B cell (primary cell): ENCODE data around the gene TXNRD1. TPM values are rescaled to one million over a fixed set of nuclear protein-coding genes. Genes with fewer than 3 reads are reported as not detected.

Experiments
- ATAC-seq: fragments of 200-7000 bp; cut with Tn5 transposase; one replicate; pipeline ENCODE4 v1.10.0; 2021; ENCODE audit warnings: low read depth, mild to moderate bottlenecking, moderate number of reproducible peaks, moderate library complexity
- CTCF ChIA-PET: fragments of 350-600 bp; sonication (Branson Sonifier 250); formaldehyde crosslinking; loops from one replicate; lab custom pipeline; 2021; ENCODE audit warnings: antibody characterized with exemption, inconsistent platforms; lab: Charles Lee
- POLR2A ChIA-PET: fragments of 350-600 bp; sonication (Branson Sonifier 250); formaldehyde crosslinking; loops from one replicate; lab custom pipeline; 2021; ENCODE audit warnings: antibody characterized with exemption; lab: Charles Lee
- DNase-seq: peaks from one replicate; pipeline ENCODE4 v3.0.0; 2013
- H2AFZ ChIP-seq: 2 replicates; pipeline ENCODE4 v1.6.1; 2012; ENCODE audit warnings: mild to moderate bottlenecking, low read depth, low read length; ENCODE audit not compliant: insufficient read depth, poor library complexity, severe bottlenecking
- H3K27ac ChIP-seq, 2 donors: 1 replicate in 1 of 2; 2 replicates in 1 of 2; pipeline ENCODE4 v1.5.1; 2012 to 2013; ENCODE audit warnings: low read length in 2 of 2, mild to moderate bottlenecking in 2 of 2, moderate library complexity in 1 of 2
- H3K27me3 ChIP-seq, 4 experiments: fragments of 200-600 bp in 1 of 4; sonication (generic) in 1 of 4; replicated peaks in 1 of 4; 1 replicate in 2 of 4; 2 replicates in 2 of 4; pipeline versions ENCODE4 v1.6.1 to v1.7.0; 2013 to 2016; ENCODE audit warnings: low read length in 3 of 4, mild to moderate bottlenecking in 2 of 4, mixed read lengths in 1 of 4, moderate library complexity in 1 of 4; ENCODE audit not compliant: insufficient read depth in 4 of 4, control insufficient read depth in 3 of 4; ENCODE audit errors: control extremely low read depth in 1 of 4
- H3K36me3 ChIP-seq, 2 experiments: replicated peaks in 1 of 2; 1 replicate in 1 of 2; 2 replicates in 1 of 2; pipeline versions ENCODE4 v1.6.1 to v1.7.1; 2013; ENCODE audit warnings: low read length in 1 of 2; ENCODE audit not compliant: insufficient read depth in 2 of 2, control insufficient read depth in 1 of 2; ENCODE audit errors: control extremely low read depth in 1 of 2, extremely low read depth in 1 of 2
- H3K4me1 ChIP-seq, 2 donors: fragments of 200-600 bp in 1 of 2; sonication (generic) in 1 of 2; 1 replicate in 1 of 2; 2 replicates in 1 of 2; pipeline versions ENCODE4 v1.5.1 to v1.6.1; 2013 to 2017; ENCODE audit warnings: low read length in 2 of 2; ENCODE audit not compliant: control insufficient read depth in 2 of 2, insufficient read depth in 2 of 2
- H3K4me2 ChIP-seq: replicated peaks from 2 replicates; pipeline ENCODE3; 2012; ENCODE audit warnings: mild to moderate bottlenecking, low read depth, low read length; ENCODE audit not compliant: poor library complexity, severe bottlenecking
- H3K4me3 ChIP-seq, 5 experiments: fragments of 200-600 bp in 1 of 5; sonication (generic) in 1 of 5; 1 replicate in 3 of 5; 2 replicates in 2 of 5; pipeline versions ENCODE4 v1.5.1 to v1.7.0; 2011 to 2016; ENCODE audit warnings: low read length in 4 of 5, mild to moderate bottlenecking in 4 of 5, low read depth in 2 of 5, control low read depth in 1 of 5, moderate library complexity in 1 of 5; ENCODE audit not compliant: insufficient read depth in 1 of 5; ENCODE audit errors: control extremely low read depth in 1 of 5, extremely low read depth in 1 of 5
- H3K79me2 ChIP-seq: fragments of 200-600 bp; sonication (generic); one replicate; pipeline ENCODE4 v1.6.0; 2016; ENCODE audit warnings: low read length; ENCODE audit not compliant: control insufficient read depth, insufficient read depth
- H3K9ac ChIP-seq: fragments of 200-600 bp; sonication (generic); 2 replicates; pipeline ENCODE4 v1.6.1; 2017; ENCODE audit warnings: mild to moderate bottlenecking, low read length, moderate library complexity
- H3K9me3 ChIP-seq, 3 donors: one replicate each; pipeline versions ENCODE4 v1.6.1 to v1.7.1; 2013; ENCODE audit warnings: low read length in 2 of 3; ENCODE audit not compliant: control insufficient read depth in 2 of 3, insufficient read depth in 1 of 3; ENCODE audit errors: control extremely low read depth in 1 of 3
- H4K20me1 ChIP-seq: 2 replicates; pipeline ENCODE4 v1.6.0; 2012; ENCODE audit warnings: mild to moderate bottlenecking, low read length; ENCODE audit not compliant: insufficient read depth, control insufficient read depth, poor library complexity, severe bottlenecking
- H3K27ac Mint-ChIP-seq: one replicate; pipeline ENCODE4 v1.8.0; 2021; ENCODE audit warnings: mixed read lengths
- H3K27me3 Mint-ChIP-seq: one replicate; pipeline ENCODE4 v1.8.0; 2021; ENCODE audit warnings: mixed read lengths
- H3K4me1 Mint-ChIP-seq: one replicate; pipeline ENCODE4 v1.8.0; 2021; ENCODE audit warnings: mixed read lengths
- H3K4me3 Mint-ChIP-seq: one replicate; pipeline ENCODE4 v1.8.0; 2021; ENCODE audit warnings: mixed read lengths
- H3K9me3 Mint-ChIP-seq: one replicate; pipeline ENCODE4 v1.8.0; 2022; ENCODE audit warnings: mixed read lengths; ENCODE audit not compliant: insufficient read depth
- CTCF ChIP-seq: fragments of 200-600 bp; IDR thresholded peaks from one replicate; pipeline ENCODE4 v1.8.0; 2022; ENCODE audit warnings: antibody characterized with exemption, mild to moderate bottlenecking
- EZH2 ChIP-seq: IDR thresholded peaks from 2 replicates; pipeline ENCODE4 v1.6.1; 2012; ENCODE audit warnings: borderline replicate concordance, low read depth, mild to moderate bottlenecking, moderate library complexity, low read length; ENCODE audit not compliant: insufficient read depth, poor library complexity, severe bottlenecking
- WGBS: methylation state at CpG from one replicate; pipeline ENCODE4 v1.1.5; 2013; ENCODE audit warnings: missing lambda C conversion rate; ENCODE audit not compliant: insufficient coverage; 5-methylcytosine and 5-hydroxymethylcytosine counted together
- intact Hi-C: fragments of 100-400 bp; cut with micrococcal nuclease; formaldehyde crosslinking; loops from one replicate; pipeline ENCODE4 v1.10.0; 2022
- polyA plus RNA-seq: library from polyadenylated mRNA; depleted of rRNA; stranded (reverse); fragments of >200 nt; gene quantifications from 2 replicates; pipeline ENCODE4 v1.2.3, GENCODE V29; 2012
- total RNA-seq, 2 donors: library from RNA; stranded (reverse); fragments of 120-200 nt in 1 of 2; gene quantifications; 1 replicate in 1 of 2; 2 replicates in 1 of 2; pipeline versions ENCODE4 v1.2.3 to v1.2.4, GENCODE V29; 2013 to 2022

The TXNRD1 gene
- total and polyA plus RNA-seq, 2 donors (not counting 1 experiment from before 2014, with no cell fraction given), result 10.1 to 44.6 TPM

- Histone ChIP-seq H3K9ac (no peak overlapping the region), H4K20me1 (peaks cover 17% of the 10 kb centered on the region), H2AFZ (no peak overlapping the region), H3K4me2 (no peak overlapping the region), H3K4me1 (no peaks in the 10 kb centered on the region), H3K27ac (no peak overlapping the region), H3K9me3 (no peaks in the 10 kb centered on the region), H3K79me2 (peaks cover 32% of the 10 kb centered on the region), H3K27me3 (no peaks in the 10 kb centered on the region), H3K4me3 (no peak overlapping the region), H3K36me3 (peaks cover 6 to 33% of the 10 kb centered on the region in 2 experiments)
- Mint-ChIP-seq H3K27me3 (no peaks in the 10 kb centered on the region), H3K4me1 (peaks cover 8% of the 10 kb centered on the region), H3K9me3 (no peaks in the 10 kb centered on the region), H3K27ac (no peak overlapping the region), H3K4me3 (no peak overlapping the region)
- TF ChIP-seq CTCF (no peak), EZH2 (no peak)
- ChIA-PET CTCF (interaction anchor here (1.0 kb wide), 1 partner anchor 95 kb away, joined by 3 read pairs; the partner anchor contains the start of gene TXNRD1), POLR2A (no interaction called here)
- WGBS, result no CpG with 5 or more reads among the region's 5 CpGs
- ATAC-seq (no peak), DNase-seq (no peak)
- intact Hi-C loops, result no loop called here
Measured at GRCh38 chr12:104310751-104311633, 95.4 kb downstream of the TXNRD1 start.

GRCh38 chr12:104312202-104312601 is 96.6 kb downstream of the TXNRD1 start:
- Histone ChIP-seq H3K9ac (no peak overlapping the region), H4K20me1 (peaks cover 9% of the 10 kb centered on the region), H3K4me2 (no peak overlapping the region), H3K27ac (no peak overlapping the region), H3K36me3 (peaks cover 8 to 37% of the 10 kb centered on the region in 2 experiments), H3K4me1 (no peaks in the 10 kb centered on the region), H3K79me2 (peaks cover 21% of the 10 kb centered on the region), H2AFZ (no peak overlapping the region), H3K27me3 (no peaks in the 10 kb centered on the region), H3K4me3 (no peak overlapping the region), H3K9me3 (no peaks in the 10 kb centered on the region)
- DNase-seq (no peak), ATAC-seq (no peak)
- ChIA-PET POLR2A (interaction anchor here (0.6 kb wide), 1 partner anchor 98 kb away, joined by 6 read pairs; no protein-coding TSS in a partner anchor), CTCF (interaction anchor here (1.1 kb wide), 1 partner anchor 8 kb away, joined by 3 read pairs; no protein-coding TSS in a partner anchor)
- H3K9me3 Mint-ChIP-seq, result no peaks in the 10 kb centered on the region
- no peaks in the 10 kb centered on the region for H3K27me3 Mint-ChIP-seq
- no peak overlapping the region for H3K4me3 Mint-ChIP-seq
- WGBS, result no CpG with 5 or more reads among the region's 1 CpG
- H3K27ac Mint-ChIP-seq, result no peak overlapping the region
- H3K4me1 Mint-ChIP-seq, result peaks cover 4% of the 10 kb centered on the region
- intact Hi-C loops, result no loop called here
- TF ChIP-seq EZH2 (no peak), CTCF (no peak)
